ENCODE measurements around the gene GALNT9.

GRCh38 chr12:132251310-132251709 is 78.1 kb downstream of the GALNT9 start:
- no peak for TF ChIP-seq CTCF (IDR thresholded peaks at IDR 0.05)
- TF ChIP-seq POLR2A (IDR thresholded peaks at IDR 0.05), result no peak
- no peak for TF ChIP-seq POLR2AphosphoS5 (IDR thresholded peaks at IDR 0.05)
- no peak for TF ChIP-seq EP300 (IDR thresholded peaks at IDR 0.05)
